HG03571 (cell line): Measurements from ENCODE around the gene THBS4.

Experiments
- ATAC-seq: cut with Tn5 transposase; IDR thresholded peaks from one replicate; pipeline ENCODE4 v1.9.1; 2021; ENCODE audit not compliant: unreplicated experiment

Gene THBS4

GRCh38 chr5:80034962-80035821 is at the start of gene THBS4:
TSS of gene THBS4 (plus strand) at chr5:80035348. CDS start at chr5:80035538, 190 bp downstream.
- no peak for ATAC-seq

GRCh38 chr5:79986260-79986659 is 48.9 kb upstream of the THBS4 start:
- no peak for ATAC-seq

- ATAC-seq = peak; percentile 38
Measured at GRCh38 chr5:79990205-79990597, 44.9 kb upstream of the THBS4 start.

GRCh38 chr5:79990598-79991507 is 44.3 kb upstream of the THBS4 start, which contains the start of gene MTX3:
TSS of gene MTX3 (minus strand) at chr5:79991262. CDS start at chr5:79991238, 24 bp downstream.
- ATAC-seq = peak; percentile 90

GRCh38 chr5:79992891-79993657 is 42.1 kb upstream of the THBS4 start:
- ATAC-seq = no peak

- no peak for ATAC-seq
Measured at GRCh38 chr5:79999722-80000121, 35.4 kb upstream of the THBS4 start.

GRCh38 chr5:80002677-80003076 is 32.5 kb upstream of the THBS4 start:
- ATAC-seq = no peak

- ATAC-seq = no peak
Measured at GRCh38 chr5:80008995-80009765, 26.0 kb upstream of the THBS4 start.

GRCh38 chr5:80010754-80011392 is 24.3 kb upstream of the THBS4 start:
- ATAC-seq = no peak

GRCh38 chr5:80025069-80025468 is 10.1 kb upstream of the THBS4 start:
- no peak for ATAC-seq

- no peak for ATAC-seq
Measured at GRCh38 chr5:80026841-80027240, 8.3 kb upstream of the THBS4 start.

- no peak for ATAC-seq
Measured at GRCh38 chr5:80031109-80031508, 4.0 kb upstream of the THBS4 start.

- ATAC-seq = no peak
Measured at GRCh38 chr5:80033513-80033912, 1.6 kb upstream of the THBS4 start.

GRCh38 chr5:80034559-80034958 is 589 bp upstream of the THBS4 start:
- ATAC-seq = no peak

GRCh38 chr5:80035839-80036238 is 691 bp downstream of the THBS4 start:
- ATAC-seq = no peak

GRCh38 chr5:80036615-80037014 is 1.5 kb downstream of the THBS4 start:
- ATAC-seq = no peak

GRCh38 chr5:80037366-80037765 is 2.2 kb downstream of the THBS4 start:
- ATAC-seq = no peak

GRCh38 chr5:80039650-80040049 is 4.5 kb downstream of the THBS4 start:
- ATAC-seq = no peak

GRCh38 chr5:80041527-80041926 is 6.4 kb downstream of the THBS4 start:
- ATAC-seq = no peak

- no peak for ATAC-seq
Measured at GRCh38 chr5:80042330-80042729, 7.2 kb downstream of the THBS4 start.
